Parathyroid adenoma (tissue), 2 donors: ENCODE results near the gene SEMA3B.
"Not testable (repeated sequence)": the region's sequence is repeated elsewhere in the genome, so short reads cannot be mapped to it uniquely, and the experiment has no call there.

Experiments used
- H2AFZ ChIP-seq: fragments of 300-600 bp; sonication (generic); one replicate; pipeline ENCODE4 v1.7.0; 2017; ENCODE audit warnings: antibody characterized with exemption, mild to moderate bottlenecking
- H3K27ac ChIP-seq: fragments of 300-600 bp; sonication (generic); one replicate; pipeline ENCODE4 v1.7.0; 2017
- H3K27me3 ChIP-seq: fragments of 300-600 bp; sonication (generic); one replicate; pipeline ENCODE4 v1.7.0; 2017; ENCODE audit warnings: low read length; ENCODE audit not compliant: control insufficient read depth, insufficient read depth
- H3K36me3 ChIP-seq: fragments of 300-600 bp; sonication (generic); one replicate; pipeline ENCODE4 v1.7.0; 2017; ENCODE audit warnings: low read length; ENCODE audit not compliant: control insufficient read depth, insufficient read depth
- H3K4me1 ChIP-seq: fragments of 300-600 bp; sonication (generic); one replicate; pipeline ENCODE4 v1.7.0; 2017; ENCODE audit warnings: control low read depth
- H3K4me2 ChIP-seq: fragments of 300-600 bp; sonication (generic); one replicate; pipeline ENCODE4 v1.7.0; 2017; ENCODE audit warnings: low read length
- H3K4me3 ChIP-seq: fragments of 300-600 bp; sonication (generic); one replicate; pipeline ENCODE4 v1.7.0; 2017; ENCODE audit warnings: low read depth, low read length
- H3K79me2 ChIP-seq: fragments of 300-600 bp; sonication (generic); one replicate; pipeline ENCODE4 v1.7.0; 2017; ENCODE audit warnings: control low read depth
- H3K9ac ChIP-seq: fragments of 300-600 bp; sonication (generic); one replicate; pipeline ENCODE4 v1.7.0; 2017; ENCODE audit warnings: mild to moderate bottlenecking
- H3K9me3 ChIP-seq: fragments of 300-600 bp; sonication (generic); one replicate; pipeline ENCODE4 v1.7.0; 2017; ENCODE audit warnings: low read length; ENCODE audit not compliant: control insufficient read depth
- CTCF ChIP-seq: fragments of 300-600 bp; sonication (generic); IDR thresholded peaks from one replicate; pipeline ENCODE4 v1.7.0; 2017; ENCODE audit warnings: antibody characterized with exemption, mild to moderate bottlenecking
- donor health status: primary hyperparathyroidism.

The SEMA3B gene

GRCh38 chr3:50242851-50243542, 25.9 kb upstream of the SEMA3B start:
- Histone ChIP-seq H3K4me1 (peaks cover 73% of the 10 kb centered on the region), H3K27me3 (no peaks in the 10 kb centered on the region), H3K79me2 (peaks cover 77% of the 10 kb centered on the region), H3K36me3 (no peaks in the 10 kb centered on the region), H3K4me2 (no peak overlapping the region), H3K27ac (peak overlapping the region; percentile 97), H3K4me3 (no peak overlapping the region), H3K9ac (no peak overlapping the region), H3K9me3 (no peaks in the 10 kb centered on the region), H2AFZ (no peak overlapping the region)
- no peak for TF ChIP-seq CTCF

- no peak overlapping the region for H3K9ac ChIP-seq
Measured at GRCh38 chr3:50243543-50243895, 25.4 kb upstream of the SEMA3B start.

GRCh38 chr3:50244813-50245212, 24.1 kb upstream of the SEMA3B start:
- H3K4me3 ChIP-seq, H3K4me2 ChIP-seq, H3K27me3 ChIP-seq, H3K9ac ChIP-seq, H3K9me3 ChIP-seq, H3K36me3 ChIP-seq, H2AFZ ChIP-seq: not testable (repeated sequence)
- Histone ChIP-seq H3K79me2 (peaks cover 83% of the 10 kb centered on the region), H3K4me1 (peaks cover 71% of the 10 kb centered on the region), H3K27ac (peak overlapping the region; percentile 97)

More at GRCh38 chr3:50243543-50243895, 25.4 kb upstream of the SEMA3B start:
- H3K4me1 ChIP-seq: peaks cover 73% of the 10 kb centered on the region
- no peaks in the 10 kb centered on the region for H3K9me3 ChIP-seq
- no peak overlapping the region for H2AFZ ChIP-seq
- no peaks in the 10 kb centered on the region for H3K27me3 ChIP-seq
- no peak overlapping the region for H3K4me2 ChIP-seq
- H3K4me3 ChIP-seq: no peak overlapping the region
- peak overlapping the region; percentile 97 for H3K27ac ChIP-seq
- H3K36me3 ChIP-seq: no peaks in the 10 kb centered on the region
- no peak for TF ChIP-seq CTCF
- H3K79me2 ChIP-seq: peaks cover 83% of the 10 kb centered on the region

GRCh38 chr3:50245251-50245745, 23.6 kb upstream of the SEMA3B start:
- peaks cover 74% of the 10 kb centered on the region for H3K4me1 ChIP-seq

More at GRCh38 chr3:50245251-50245745, 23.6 kb upstream of the SEMA3B start:
- no peaks in the 10 kb centered on the region for H3K27me3 ChIP-seq
- H3K79me2 ChIP-seq: peaks cover 83% of the 10 kb centered on the region
- H3K4me3 ChIP-seq: peak overlapping the region; percentile 29
- H2AFZ ChIP-seq: no peak overlapping the region
- no peaks in the 10 kb centered on the region for H3K36me3 ChIP-seq
- no peaks in the 10 kb centered on the region for H3K9me3 ChIP-seq
- no peak for TF ChIP-seq CTCF
- H3K4me2 ChIP-seq: peak overlapping the region; percentile 83
- no peak overlapping the region for H3K9ac ChIP-seq
- peak overlapping the region; percentile 97 for H3K27ac ChIP-seq
